HG03039 (cell line): ENCODE data around the gene RNU6-1.

Experiments used
- ATAC-seq: cut with Tn5 transposase; IDR thresholded peaks from one replicate; pipeline ENCODE4 v1.9.1; 2021; ENCODE audit warnings: mild to moderate bottlenecking, moderate library complexity; ENCODE audit not compliant: unreplicated experiment

RNU6-1 gene

GRCh38 chr15:67834581-67835296 is 5.1 kb downstream of the RNU6-1 start:
- no peak for ATAC-seq

GRCh38 chr15:67833710-67834511 is 5.9 kb downstream of the RNU6-1 start:
- ATAC-seq, result no peak

GRCh38 chr15:67832897-67833709 is 6.7 kb downstream of the RNU6-1 start:
- ATAC-seq, result no peak

GRCh38 chr15:67832031-67832551 is 7.8 kb downstream of the RNU6-1 start:
- no peak for ATAC-seq

- ATAC-seq, result no peak
These were observed 8.5 kb downstream of the RNU6-1 start for GRCh38 chr15:67831363-67831762.

GRCh38 chr15:67829647-67830504 is 10.0 kb downstream of the RNU6-1 start:
- no peak for ATAC-seq

- no peak for ATAC-seq
These were observed 10.7 kb downstream of the RNU6-1 start for GRCh38 chr15:67828969-67829646.

- ATAC-seq, result no peak
These were observed 11.4 kb downstream of the RNU6-1 start for GRCh38 chr15:67828278-67828968.

- no peak for ATAC-seq
These were observed 12.1 kb downstream of the RNU6-1 start for GRCh38 chr15:67827562-67828277.

GRCh38 chr15:67826717-67827561 is 12.9 kb downstream of the RNU6-1 start:
- no peak for ATAC-seq

GRCh38 chr15:67825881-67826716 is 13.7 kb downstream of the RNU6-1 start:
- ATAC-seq, result no peak

- ATAC-seq, result no peak
These were observed 14.6 kb downstream of the RNU6-1 start, which contains the start of gene SKOR1 for GRCh38 chr15:67824976-67825880. SKOR1 (plus strand) TSS chr15:67825509; CDS start chr15:67825603, 94 bp downstream.

GRCh38 chr15:67824197-67824968 is 15.5 kb downstream of the RNU6-1 start:
- no peak for ATAC-seq

- ATAC-seq, result no peak
These were observed 16.3 kb downstream of the RNU6-1 start for GRCh38 chr15:67823314-67824196.
